ENCODE measurements around the gene C3.

Gene C3

GRCh38 chr19:6745965-6746364, 25.5 kb upstream of the C3 start:
- no peak for DNase-seq (ENCODE audit: low read depth, low spot score)

- no peak for DNase-seq (ENCODE audit: low read depth, low spot score)
Observed at GRCh38 chr19:6744381-6745301, 24.2 kb upstream of the C3 start.

- DNase-seq (ENCODE audit: low read depth, low spot score), result no peak
Observed at GRCh38 chr19:6743714-6744380, 23.4 kb upstream of the C3 start.

- no peak for DNase-seq (ENCODE audit: low read depth, low spot score)
Observed at GRCh38 chr19:6743066-6743465, 22.6 kb upstream of the C3 start.

- DNase-seq (ENCODE audit: low read depth, low spot score), result no peak
Observed at GRCh38 chr19:6740589-6741343, 20.3 kb upstream of the C3 start.

- no peak for DNase-seq (ENCODE audit: low read depth, low spot score)
Observed at GRCh38 chr19:6739883-6740588, 19.6 kb upstream of the C3 start.

- peak; percentile 69 for DNase-seq (ENCODE audit: low read depth, low spot score)
Observed at GRCh38 chr19:6739390-6739882, 19.0 kb upstream of the C3 start, which contains the start of gene TRIP10. Gene TRIP10 (plus strand): TSS chr19:6739680. CDS start chr19:6739762, 82 bp downstream.

GRCh38 chr19:6738787-6739389, 18.4 kb upstream of the C3 start:
- DNase-seq (ENCODE audit: low read depth, low spot score), result no peak

GRCh38 chr19:6737873-6738786, 17.7 kb upstream of the C3 start:
- peak; percentile 55 for DNase-seq (ENCODE audit: low read depth, low spot score)

GRCh38 chr19:6737284-6737872, 16.9 kb upstream of the C3 start, which contains the start of gene GPR108:
Gene GPR108 (minus strand): TSS chr19:6737580. CDS start chr19:6737576, 4 bp downstream.
- peak; percentile 99 for DNase-seq (ENCODE audit: low read depth, low spot score)

GRCh38 chr19:6736917-6737283, 16.4 kb upstream of the C3 start:
- DNase-seq (ENCODE audit: low read depth, low spot score), result no peak

- DNase-seq (ENCODE audit: low read depth, low spot score), result peak; percentile 47
Observed at GRCh38 chr19:6736169-6736916, 15.9 kb upstream of the C3 start.

GRCh38 chr19:6735181-6735911, 14.9 kb upstream of the C3 start:
- DNase-seq (ENCODE audit: low read depth, low spot score), result no peak

GRCh38 chr19:6734096-6734696, 13.7 kb upstream of the C3 start:
- DNase-seq (ENCODE audit: low read depth, low spot score), result no peak

- no peak for DNase-seq (ENCODE audit: low read depth, low spot score)
Observed at GRCh38 chr19:6733338-6734095, 13.1 kb upstream of the C3 start.

GRCh38 chr19:6732803-6733337, 12.4 kb upstream of the C3 start:
- no peak for DNase-seq (ENCODE audit: low read depth, low spot score)
